Suppressor macrophage (primary cell): ENCODE data around the gene SEZ6L.

Experiments
- DNase-seq, 4 experiments: peaks; one replicate each; pipeline ENCODE4 v3.0.0-alpha.2; 2020 to 2022

SEZ6L gene

DNA sequence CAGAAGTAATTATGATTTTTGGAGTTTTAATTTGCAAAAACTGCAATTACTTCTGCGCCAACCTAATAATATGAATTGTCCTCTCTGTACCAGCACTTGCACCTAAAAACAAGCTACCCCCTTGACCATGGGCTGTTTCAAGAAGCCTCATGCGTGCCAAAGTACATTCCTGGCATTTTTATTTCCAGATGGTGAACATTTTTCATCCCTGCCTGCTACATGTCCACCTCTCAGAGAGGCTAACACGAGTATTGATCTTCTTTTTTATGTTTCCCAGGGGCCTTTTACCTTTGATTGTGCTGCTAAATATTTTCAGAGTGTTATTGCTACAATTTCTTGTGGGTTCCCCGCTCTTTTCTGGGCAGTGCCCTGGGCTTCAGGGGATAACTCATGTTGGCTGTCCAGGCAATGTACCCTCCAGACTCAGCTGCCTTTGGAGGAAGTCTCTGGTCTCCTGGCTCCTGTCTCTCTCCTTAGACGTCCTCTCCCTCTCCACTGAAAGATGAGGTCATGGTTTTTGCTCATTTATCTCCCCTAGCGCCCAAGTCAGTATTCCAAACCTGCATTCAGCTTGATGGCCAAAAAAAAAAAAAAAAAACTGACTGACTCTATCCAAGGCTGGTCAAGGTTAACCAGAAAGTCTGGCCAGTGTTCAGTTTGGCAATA is 173.6 kb downstream of the SEZ6L start:
- no peak for DNase-seq

DNA sequence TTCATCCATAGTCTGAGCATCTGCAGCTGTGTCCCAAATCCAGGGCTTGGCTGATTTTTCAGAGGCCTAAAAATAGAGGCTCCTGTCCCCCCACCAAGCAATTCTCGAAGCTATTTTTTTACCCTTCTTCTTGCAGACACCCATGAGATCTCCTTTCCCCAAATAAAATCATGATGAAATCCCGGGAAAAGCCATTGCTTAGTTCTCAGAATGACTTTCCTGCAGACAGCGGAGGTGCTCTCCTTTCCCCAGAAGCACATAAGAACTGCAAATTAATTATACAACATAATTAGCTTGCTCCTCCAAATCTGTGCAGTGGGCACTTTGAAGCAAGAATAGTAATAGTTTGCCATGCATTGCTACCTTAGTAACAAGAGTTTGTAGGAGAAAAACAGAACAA is 176.2 kb downstream of the SEZ6L start:
- DNase-seq, result no peak

DNA sequence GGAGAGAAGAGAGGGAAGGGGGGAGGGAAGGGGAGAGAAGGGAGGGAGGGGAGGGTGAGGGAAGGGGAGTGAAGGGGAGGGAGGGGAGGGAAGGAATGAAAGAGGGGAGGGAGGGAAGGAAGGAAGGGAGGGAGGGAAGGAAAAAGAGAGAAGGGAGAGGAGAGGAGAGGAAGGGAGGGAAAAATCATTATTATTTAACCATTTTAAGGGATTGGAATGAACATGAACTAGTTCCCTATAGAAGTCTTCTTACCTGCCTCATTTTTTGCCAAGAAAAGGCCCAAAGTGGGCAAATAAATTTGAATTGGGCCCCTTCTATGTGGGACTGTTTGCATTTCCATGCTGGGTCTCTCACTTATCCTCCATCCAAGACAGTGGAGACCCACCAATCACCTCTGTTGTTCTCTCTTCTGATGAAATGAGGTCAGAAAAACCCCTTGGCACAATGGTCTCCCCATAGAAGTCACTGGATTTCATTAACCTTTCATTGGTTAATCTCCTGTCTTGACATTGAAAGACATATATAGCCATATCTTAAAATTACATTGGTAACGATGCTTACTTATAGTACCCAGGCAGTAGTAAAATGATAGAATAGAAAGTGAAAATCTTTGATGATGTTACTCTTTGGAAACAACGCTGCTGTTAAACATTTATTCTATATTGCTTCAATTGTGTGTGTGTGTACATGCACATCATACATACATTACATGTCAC is 179.7 kb downstream of the SEZ6L start:
- no peak for DNase-seq

DNA sequence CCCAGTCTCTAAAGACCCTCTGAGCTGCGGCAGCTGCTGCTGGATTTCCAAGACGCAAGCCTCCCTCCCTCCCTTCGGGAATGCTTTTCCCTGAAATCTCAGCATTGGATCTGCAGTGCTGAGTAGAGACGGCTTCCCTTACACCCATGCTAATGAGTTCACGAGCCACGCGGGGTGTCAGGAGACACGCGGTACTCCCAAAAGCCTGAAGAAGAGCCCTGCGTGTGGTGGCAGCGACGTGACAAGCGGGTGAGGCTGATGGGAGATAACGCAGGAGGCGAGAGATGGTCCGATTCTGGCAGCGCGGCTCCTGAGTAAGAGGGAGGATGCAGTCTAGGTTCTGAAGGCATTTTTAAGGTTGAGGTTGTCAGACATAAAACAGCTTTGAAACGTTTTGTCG is 185.4 kb downstream of the SEZ6L start:
- DNase-seq, result no peak

DNA sequence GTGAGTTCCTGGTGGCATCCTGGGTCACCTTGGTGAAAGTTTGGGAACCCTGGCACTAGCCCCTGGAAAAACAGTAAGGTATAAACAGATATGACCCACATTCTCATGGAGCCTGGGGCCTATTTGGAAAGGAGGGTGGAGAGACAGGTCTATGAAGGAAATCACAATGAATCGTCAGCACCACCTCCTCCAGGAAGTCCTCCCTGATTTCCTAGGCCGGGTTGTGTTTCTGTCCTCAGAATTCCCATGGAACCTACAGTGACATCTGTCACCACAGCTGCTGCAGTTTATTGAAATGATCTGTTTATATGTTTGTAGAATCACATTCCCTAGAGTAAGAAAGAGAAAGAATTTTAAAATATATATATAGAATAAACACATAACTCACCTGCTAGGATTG is 188.0 kb downstream of the SEZ6L start:
- no peak for DNase-seq

DNA sequence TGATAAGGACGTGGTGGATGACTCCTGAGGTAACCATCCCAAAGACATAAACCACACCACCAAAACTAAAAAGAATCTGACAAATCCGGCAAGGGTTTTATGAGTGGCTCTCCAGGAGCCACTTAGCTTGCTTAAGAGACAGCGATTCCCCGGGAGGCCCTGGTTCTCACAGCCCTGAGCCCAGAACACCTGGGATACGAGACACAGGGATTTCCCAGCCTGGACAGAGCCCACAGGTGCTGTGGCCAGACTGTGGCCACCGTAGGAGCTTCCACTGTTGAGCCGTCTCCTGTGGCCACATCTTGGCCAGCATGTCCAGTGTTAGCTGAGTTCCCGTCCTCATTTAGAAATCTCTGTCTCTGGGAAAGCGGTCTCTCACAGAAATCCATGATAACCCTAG is 188.6 kb downstream of the SEZ6L start:
- no peak for DNase-seq

DNA sequence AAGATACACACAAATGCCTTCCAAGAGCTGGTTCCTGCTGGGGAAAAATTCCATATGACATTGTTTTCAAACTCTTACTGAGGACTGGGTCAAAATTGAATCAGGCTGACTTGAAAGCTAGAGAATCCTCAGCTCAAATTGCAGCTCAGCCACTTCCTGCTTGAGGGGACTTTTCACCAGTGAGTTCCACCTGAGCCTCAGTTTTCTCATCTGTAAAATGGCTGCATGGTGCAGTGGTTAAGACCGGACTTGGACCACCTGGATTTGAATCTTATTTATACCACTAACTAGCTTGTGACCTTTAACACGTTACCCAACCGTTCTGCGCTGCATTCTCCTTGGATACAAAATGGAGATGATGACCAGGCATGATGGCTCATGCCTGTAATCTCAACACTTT is 189.9 kb downstream of the SEZ6L start:
- no peak for DNase-seq

DNA sequence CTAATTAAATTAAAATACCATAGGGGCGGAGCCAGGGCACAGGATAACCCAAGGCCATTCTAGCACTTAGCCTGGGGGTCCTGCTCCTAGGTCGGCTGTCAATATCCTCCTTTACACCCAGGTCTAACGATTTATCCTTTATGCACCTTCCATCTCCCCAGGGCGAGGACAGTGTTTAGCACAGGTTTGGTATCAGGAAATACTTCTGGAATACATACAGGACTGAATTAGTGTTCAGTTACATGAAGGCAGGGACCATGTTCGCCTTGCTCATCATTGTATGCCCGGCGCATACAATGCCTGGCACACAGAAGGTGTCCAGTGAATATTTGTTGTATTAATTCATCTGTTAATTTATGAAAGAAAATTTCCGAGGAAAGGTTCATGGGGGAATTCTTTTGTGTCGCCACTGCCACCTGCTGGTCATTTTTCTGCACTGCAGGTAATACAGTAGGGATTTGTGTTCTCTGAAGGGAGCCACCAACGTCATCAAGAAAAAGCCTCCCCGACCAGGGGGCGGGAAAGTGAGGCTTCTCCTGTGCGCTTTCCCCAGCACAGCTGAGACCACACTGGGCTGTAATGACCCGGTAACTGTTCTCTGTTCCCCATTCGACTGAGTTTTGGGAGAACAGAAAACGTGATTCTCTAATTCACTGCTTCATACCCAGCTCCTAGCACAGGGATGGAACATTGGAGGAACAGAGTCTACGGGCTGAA is 191.1 kb downstream of the SEZ6L start:
- peak; percentile 74 to 87 (median 78) for DNase-seq

DNA sequence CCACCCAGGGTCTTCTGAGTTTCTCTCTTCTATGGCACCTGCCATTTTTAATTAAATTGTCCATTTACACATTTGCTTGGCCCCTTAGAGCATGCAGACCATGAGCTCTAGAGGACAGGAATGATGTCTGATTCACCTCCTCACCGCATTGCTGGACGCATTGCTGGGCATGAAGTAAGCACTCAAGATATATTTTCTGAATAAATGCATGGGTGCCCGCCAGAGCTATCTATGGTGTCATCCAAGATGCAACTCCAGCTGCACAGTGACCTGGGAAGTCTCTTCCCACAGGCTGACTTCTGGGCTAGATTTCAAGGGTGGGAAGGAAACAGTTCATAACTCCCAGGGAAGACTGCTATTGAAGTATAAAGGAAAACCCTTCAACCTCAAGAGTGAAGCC is 193.2 kb downstream of the SEZ6L start:
- DNase-seq, result no peak

DNA sequence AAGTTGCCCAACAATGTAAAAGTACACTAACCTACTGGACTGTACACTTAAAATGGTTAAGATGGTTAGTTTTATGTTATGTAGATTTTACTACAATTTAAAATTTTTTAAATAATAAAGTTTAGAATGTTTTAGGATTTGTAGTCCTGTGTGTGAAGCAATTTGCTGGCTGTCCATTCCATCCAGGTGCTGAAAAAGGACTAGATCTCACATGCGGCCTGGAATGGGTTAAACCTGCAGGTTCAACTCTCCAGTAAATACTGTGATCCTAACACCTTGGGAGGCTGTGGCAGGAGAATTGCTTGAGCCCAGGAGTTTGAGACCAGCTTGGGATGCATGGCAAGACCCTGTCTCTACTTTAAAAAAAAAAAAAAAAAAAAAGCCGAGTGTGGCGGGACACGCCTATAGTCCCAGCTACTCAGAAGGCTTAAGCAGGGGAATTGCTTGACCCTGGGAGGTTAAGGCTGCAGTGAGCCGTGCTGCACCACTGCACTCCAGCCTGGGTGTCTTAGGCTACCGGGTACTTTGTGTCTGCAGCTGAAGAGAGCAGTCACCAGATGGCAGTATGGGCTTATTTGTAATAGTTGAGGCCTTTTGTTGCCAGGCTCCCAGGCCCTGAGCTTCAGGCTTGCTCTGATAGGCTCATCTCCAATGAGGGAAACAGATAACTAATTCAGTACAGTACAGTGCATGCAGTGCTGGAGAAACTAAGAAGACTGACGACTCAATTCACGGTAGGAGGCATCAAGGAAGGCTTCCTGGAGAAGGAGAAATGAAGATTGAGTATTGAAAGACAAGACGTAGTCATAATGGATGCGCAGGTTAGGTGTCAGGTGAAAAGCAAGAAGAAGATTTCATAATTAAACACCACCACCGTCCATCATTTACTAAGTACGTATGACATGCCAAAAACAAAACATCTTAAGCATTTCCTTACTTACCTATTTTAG is 195.1 kb downstream of the SEZ6L start:
- DNase-seq, result peak; percentile 79 to 83 (median 80)

DNA sequence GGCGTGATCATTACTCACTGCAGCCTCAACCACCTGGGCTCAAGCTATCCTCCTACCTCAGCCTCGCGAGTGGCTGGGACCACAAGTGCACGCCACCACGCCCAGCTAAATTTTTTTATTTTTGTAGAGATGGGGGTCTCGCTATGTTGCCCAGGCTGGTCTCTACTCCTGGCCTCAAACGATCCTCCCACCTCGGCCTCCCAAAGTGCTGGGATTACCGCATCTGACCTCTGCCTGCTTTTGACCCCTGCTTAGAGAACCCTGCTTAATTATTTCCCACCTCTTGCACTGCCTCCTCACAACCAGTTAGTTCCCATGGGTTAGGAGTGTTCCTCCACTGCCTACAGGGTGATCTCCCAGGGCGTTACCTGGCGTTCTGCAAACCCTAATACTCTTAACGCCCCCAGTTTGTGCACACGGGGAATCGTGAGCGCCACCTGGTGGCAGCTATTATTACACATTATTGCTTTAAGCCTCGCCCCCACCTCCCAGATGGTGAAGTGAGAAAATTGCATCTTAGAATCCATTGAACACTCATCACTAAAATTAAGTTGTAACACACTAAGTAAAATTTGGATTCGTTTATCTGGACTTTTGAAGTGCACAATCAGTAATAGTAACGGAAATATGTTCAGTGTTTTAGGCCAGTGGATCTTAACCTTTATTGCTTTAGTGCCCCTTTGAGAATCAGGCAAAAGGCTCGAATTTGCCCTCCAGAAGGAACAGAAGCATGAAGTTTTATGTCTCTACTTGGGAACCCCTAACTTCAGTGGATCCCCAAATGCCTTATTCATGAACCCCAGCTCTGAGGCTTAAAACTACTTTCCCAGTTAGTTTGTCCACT is 198.4 kb downstream of the SEZ6L start:
- peak; percentile 77 to 87 (median 84) for DNase-seq

DNA sequence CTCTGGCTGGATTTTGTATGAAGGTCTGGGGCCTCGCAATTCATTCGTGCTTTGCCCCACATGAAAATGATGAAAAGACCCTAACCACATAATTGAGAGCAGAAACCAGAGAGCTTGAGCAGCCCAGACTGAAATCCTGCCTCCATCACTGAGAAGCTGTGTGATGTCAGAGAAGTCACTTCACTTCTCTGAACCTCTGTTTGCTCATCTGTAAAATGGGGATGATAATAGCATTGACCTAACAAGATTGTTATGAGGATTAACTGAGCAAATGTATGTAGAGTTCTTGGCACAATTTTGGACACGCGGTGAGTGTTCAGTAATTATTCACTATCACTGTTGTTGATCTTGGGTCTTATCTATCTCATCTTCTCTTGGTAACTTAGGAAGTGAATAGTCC is 203.6 kb downstream of the SEZ6L start:
- DNase-seq, result no peak

DNA sequence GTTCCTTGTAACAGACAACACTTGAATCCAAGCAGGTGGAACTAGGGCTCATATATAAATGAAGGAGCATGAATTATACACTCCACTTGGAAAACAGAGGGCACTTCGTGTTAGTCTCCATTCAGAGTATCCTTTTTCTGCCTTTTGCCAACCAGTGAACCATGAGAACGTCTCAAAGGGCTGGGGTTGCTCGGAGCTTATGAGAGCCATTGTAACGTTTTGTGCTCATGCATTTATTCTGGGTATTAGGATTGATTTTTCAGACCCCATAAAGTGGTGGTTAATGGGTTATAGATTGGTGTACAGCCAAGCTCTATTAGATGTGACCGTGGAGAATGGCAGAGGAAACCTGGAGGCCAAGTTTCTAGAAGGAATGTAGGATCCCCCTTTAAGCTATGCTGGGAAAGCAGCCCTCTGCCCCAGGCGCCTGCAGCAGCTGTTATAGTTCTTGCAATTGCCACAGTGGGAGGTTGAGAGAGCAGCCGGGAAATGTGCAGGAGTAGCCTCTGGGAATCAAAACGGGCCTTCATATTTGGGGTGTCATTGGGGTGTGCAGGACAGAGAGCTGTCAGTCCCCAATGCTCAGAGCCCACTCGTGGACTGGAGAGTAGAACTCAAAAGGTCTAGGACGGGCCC is 205.2 kb downstream of the SEZ6L start:
- DNase-seq, result no peak

DNA sequence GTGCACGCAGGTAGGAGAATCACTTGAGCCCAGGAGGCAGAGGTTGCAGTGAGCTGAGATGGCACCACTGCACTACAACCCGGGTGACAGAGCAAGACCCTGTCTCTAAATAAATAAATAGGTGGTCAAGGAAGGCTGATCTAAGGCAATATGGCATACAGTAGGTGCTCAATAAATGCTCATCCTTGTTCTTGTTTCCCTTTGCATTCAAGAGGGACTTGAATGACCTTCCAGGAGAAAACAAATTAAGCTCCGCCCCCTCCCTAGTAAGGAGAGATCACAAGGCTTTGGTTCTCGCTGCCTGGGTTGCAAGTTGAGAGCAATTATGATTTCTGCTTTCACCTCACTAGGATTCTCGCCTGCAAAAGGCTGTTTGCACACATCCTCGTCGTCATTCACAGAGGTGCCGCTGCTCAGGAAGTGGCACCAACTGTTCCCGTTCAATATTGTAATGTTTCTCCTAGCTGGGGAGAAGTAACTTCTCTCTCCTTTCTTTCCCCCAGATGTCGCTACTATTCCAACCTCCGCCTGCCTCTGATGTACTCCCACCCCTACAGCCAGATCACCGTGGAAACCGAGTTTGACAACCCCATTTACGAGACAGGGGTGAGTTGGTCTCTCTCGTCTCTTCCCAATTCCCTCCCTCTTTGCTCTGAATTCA is 208.0 kb downstream of the SEZ6L start:
- peak; percentile 3 to 42 (median 35) for DNase-seq

DNA sequence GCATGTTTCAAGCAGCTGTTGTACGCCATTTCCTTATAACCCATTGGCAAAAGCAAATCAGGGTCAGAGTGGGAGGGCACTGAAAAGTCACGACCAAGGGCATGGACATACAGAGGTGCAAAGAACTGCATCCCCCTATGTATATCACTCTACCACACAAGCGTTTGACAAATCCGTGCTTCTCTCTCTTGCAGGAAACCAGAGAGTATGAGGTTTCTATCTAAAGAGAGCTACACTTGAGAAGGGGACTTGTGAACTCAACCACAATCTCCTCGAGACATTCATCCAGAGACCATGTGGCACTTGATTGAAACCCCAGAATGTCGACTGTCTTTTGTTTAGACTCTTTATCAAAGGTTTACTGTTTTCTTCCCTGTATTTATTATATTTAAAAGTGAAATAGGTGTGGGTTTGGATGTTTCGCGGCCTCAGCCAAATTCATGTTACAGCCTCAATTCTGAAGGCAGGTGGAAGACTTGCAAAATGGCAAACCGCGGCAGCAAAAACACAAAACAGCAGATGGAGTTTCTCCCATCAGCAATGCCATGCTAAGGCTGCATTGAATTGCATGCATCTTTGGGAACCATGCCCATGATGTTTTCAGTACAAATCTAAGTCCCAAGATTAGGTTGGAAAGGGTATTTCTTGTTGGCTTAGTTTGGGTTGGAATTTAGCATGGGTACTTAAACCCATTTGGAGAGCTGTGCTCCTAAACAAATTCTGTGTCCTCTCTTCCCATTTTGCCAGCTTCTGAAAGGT is 211.0 kb downstream of the SEZ6L start:
- no peak for DNase-seq

DNA sequence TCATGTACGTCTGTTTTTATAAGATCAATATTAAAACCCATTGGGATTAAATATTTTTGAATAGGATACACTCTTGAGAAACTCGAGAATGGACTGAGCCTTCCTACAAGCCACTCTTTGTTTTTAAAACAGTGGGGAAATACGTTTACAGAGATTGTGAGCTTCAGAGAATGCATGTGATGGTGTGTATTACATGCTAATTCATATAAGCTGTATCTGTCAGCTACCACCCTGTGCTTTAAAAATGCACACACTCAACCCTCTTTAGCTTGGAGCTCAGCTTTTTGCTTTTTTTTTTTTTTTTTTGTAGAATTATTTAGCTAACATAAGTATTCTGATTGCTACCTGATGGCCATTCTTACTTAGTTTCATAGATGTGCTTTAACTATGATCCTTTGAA is 213.5 kb downstream of the SEZ6L start:
- no peak for DNase-seq

DNA sequence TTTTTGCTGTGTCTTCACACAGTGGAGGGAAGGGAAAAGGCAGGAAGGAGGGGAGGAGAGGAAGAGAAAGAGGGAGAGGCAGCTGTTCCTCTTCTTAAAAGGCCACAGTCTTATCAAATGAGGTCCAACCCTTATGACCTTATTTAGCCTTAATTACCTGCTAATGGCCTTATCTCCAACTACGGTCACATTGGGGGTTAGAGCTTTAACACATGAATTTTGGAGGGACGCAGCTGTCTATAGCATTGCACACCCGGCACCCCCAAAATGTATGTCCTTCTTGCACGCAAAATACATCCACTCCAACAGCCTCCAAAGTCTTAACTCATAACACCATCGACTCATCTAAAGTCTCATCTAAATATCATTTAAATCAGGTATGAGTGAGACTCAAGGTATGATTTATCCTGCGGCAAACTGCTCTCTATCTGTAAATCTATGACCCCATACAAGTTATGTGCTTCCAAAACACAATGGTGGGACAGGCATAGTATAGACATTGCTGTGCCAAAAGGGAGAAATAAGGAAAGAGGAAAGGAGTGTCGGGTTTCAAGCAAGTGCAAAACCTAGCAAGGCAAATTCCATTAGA is 214.8 kb downstream of the SEZ6L start:
- DNase-seq, result no peak

DNA sequence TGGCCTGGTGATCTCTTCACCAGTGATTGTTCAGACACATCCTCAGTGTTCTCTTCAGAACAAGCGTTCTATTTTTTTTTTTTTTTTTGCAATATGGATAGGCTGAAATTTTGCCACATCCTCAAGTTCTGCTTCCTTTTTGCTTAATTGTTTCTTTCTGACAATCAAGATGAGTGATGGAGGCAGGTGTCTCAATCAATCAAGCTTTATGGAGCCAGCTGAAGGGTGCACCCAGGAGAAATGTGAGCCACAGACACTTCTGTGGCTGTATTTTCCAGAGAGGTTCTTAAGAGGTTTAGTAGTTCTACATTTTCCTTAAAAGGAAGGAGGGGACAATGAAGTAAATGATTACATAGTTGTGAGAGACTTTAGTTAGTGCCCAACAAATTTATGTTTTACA is 215.9 kb downstream of the SEZ6L start:
- DNase-seq, result no peak

DNA sequence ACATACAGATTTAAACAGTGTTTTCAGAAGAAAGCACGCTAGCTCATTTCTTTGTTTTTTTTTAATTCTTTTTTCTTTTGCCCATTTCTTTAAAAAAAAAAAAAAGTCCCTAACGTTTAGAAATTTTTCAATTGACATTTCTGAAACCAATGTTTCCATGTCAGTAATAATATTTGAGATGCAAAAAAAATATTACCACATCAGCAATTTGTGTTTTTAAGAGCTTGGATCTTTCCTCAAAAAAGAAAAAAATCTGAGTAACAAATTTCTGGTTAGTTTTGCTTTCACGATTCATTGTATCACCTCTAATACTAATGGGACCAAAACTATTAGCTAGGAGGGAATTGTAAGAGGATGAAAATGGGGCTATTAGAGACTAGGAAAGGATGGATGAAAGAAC is 219.9 kb downstream of the SEZ6L start:
- no peak for DNase-seq

DNA sequence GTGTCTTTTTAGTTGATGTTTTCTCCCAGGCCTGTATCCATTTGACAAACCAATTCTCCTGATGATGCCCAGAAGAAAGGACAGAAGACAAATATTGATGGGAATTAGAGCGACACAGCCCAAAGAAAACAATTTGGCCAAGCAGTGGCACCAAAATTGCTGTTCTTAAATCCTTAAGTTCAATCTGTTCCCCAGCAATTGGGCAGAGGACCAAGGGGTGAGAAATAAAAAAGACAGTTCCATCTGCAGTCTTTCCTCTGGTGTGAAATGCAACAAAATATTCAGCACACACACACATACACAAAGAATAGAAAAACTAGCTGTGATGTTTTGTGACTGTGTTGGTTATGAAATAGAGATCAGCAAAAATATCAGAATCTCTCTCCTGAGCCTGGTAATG is 221.8 kb downstream of the SEZ6L start:
- DNase-seq, result no peak
